AG10803 (cell line): ENCODE measurements around the gene ICOS.

Experiments used
- DNase-seq: peaks from one replicate; pipeline ENCODE4 v3.0.0; 2010; ENCODE audit warnings: low read depth
- H3K4me3 ChIP-seq: 2 replicates; pipeline ENCODE4 v1.5.1; 2011; ENCODE audit warnings: mild to moderate bottlenecking, low read length, control low read depth
- TF ChIP-seq, protein P1 (sequence below): conservative IDR thresholded peaks from 2 replicates; pipeline ENCODE4 v1.5.1; 2011; ENCODE audit warnings: mild to moderate bottlenecking, low read length, control low read depth, inconsistent platforms

Gene ICOS

DNA sequence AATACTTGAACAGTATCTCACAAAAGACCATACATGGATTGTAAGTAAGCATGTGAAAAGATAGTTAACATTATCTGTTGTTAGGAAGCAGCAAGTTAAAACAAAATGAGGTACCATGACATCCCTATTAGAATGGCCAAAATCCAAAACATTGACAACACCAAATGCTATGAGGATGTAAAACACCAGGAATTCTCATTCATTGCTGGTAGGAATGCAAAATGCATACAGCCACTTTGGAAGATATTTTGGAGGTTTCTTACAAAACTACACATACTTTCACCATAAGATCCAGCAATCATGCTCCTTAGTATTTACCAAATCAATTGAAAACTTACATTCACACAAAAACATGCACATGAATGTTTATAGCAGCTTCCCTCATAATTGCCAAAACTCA, 30.9 kb upstream of the ICOS start:
- DNase-seq = peak; percentile 71
- no peak overlapping the region for H3K4me3 ChIP-seq
- TF ChIP-seq, protein P1, sequence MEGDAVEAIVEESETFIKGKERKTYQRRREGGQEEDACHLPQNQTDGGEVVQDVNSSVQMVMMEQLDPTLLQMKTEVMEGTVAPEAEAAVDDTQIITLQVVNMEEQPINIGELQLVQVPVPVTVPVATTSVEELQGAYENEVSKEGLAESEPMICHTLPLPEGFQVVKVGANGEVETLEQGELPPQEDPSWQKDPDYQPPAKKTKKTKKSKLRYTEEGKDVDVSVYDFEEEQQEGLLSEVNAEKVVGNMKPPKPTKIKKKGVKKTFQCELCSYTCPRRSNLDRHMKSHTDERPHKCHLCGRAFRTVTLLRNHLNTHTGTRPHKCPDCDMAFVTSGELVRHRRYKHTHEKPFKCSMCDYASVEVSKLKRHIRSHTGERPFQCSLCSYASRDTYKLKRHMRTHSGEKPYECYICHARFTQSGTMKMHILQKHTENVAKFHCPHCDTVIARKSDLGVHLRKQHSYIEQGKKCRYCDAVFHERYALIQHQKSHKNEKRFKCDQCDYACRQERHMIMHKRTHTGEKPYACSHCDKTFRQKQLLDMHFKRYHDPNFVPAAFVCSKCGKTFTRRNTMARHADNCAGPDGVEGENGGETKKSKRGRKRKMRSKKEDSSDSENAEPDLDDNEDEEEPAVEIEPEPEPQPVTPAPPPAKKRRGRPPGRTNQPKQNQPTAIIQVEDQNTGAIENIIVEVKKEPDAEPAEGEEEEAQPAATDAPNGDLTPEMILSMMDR = peak; percentile 29

DNA sequence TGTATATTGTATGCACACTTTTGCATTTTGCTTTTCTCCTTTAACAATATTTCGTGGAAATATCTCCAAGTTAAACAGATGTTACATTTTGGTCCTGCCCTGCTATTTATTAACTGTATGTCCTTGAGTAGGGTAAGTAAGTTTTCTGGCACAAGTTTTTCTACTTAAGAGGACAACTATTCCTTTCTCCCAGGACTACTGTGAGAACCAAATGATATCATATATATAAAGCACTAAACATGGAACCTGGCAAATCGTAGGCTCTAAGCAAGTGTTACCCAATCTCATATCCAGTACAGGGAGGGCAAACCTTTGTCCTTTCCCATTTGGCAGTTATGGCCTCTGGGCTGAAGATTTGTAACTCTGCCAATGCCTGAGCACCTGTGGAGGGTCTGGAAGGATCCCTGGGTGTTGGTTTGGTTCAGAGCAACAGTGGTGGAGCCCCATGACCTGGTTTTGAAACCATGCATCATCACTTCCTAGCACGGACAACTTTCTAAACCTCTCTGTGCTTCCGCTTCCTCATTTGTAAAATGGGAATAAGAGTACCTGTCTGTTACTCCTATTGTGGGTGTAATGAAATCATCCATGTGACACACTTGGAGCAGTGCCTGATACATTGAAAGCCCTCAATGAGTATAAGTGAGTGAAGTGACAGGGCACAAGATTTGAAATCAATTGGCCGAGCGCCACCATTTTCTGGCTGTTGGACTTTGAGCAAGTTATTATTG, 28.3 kb upstream of the ICOS start:
- DNase-seq = no peak
- H3K4me3 ChIP-seq = no peak overlapping the region
- TF ChIP-seq, protein P1 = no peak

DNA sequence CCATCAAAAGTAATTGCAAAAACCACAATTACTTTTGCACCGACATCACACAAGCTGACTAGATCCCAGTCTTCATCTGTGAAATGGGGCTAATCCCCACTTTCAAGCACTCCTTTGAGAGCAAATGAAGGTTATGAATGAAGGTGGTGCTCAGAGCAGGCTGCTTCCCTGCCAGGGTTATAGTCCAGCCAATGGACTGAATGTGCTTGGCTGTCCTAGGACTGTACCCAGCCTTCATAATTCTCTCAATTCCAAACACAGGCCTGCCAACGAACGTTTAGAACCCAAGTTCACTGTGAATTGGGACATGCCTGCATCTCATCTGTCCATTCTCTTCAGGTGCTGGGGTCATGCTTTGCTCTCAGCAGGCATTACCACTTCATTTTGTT, 27.8 kb upstream of the ICOS start:
- TF ChIP-seq, protein P1 = no peak
- H3K4me3 ChIP-seq = no peak overlapping the region
- no peak for DNase-seq

DNA sequence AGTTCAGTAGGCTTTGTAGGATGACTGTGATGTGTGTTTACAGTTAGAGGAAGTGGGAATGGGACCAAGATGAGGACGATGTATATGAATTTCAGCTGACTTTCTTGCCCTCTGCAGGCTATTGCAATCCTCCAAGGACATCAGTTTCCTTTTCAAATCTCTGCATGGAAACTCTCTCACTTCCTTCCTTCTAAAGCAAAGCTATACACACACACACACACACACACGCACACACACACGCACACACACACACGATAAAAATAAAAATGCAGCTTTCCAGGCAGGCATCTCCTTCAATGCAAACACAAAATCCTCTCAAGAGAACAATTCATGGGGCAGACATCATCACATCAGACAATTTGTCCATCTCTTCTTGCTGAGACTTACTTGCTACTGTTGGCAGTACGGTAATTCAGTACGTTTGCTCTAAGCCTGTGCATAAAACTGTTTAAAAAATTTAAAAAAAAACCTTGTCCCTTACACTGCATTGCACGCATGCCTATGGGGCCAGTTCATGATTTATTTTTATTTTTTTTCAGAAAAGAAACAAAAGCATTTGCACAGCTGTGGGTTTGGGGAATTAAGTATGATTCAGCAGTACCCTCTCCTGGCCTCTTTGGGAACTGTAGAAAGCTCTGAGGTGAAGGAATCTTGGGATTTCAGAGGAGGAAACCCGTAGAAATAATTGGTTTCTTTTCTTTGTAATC, 27.1 kb upstream of the ICOS start:
- DNase-seq = peak; percentile 79
- TF ChIP-seq, protein P1 = peak; percentile 92
- H3K4me3 ChIP-seq = peak overlapping the region; percentile 42

DNA sequence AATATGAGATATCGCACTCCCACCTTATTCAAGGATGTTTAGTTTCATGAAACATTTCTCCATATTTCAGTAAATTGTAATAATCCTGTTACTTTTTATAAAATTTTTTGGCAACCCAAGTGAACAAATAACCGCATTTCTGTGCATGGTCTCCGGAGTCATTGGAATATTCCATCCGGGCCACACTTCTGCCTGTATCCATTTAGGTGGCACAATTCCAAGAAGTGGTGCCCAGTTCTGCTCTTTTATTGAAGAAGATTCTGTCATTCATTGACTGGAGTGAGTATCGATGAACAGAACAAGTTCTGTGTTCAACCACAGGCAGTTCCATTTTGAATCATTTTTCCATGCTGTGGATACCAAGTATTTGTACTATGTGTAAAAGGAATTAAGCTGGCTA, 26.6 kb upstream of the ICOS start:
- peak; percentile 14 for DNase-seq
- peak overlapping the region; percentile 23 for H3K4me3 ChIP-seq

DNA sequence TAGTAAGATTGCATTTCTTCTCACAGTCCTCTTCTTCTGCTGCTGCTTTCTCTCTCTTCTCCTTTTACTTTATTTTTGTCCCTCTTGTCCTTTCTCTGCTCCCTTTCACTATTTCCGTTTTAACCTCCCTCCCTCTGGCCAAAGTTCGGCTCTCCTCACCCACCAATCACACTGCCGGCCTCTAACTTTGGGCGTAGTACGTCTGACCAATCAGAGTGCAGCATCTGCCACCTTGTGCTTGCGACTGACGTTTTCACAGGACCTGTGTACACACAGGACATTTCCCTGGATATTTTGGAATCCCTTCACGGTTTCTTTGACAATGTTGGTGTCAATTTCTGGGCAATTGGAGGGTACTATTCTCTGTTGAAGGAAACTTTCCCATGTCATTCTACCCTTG, 22.6 kb upstream of the ICOS start:
- TF ChIP-seq, protein P1 = no peak
- H3K4me3 ChIP-seq = no peak overlapping the region
- DNase-seq = no peak

More for the DNA sequence above, 26.6 kb upstream of the ICOS start:
- TF ChIP-seq, protein P1 = no peak

DNA sequence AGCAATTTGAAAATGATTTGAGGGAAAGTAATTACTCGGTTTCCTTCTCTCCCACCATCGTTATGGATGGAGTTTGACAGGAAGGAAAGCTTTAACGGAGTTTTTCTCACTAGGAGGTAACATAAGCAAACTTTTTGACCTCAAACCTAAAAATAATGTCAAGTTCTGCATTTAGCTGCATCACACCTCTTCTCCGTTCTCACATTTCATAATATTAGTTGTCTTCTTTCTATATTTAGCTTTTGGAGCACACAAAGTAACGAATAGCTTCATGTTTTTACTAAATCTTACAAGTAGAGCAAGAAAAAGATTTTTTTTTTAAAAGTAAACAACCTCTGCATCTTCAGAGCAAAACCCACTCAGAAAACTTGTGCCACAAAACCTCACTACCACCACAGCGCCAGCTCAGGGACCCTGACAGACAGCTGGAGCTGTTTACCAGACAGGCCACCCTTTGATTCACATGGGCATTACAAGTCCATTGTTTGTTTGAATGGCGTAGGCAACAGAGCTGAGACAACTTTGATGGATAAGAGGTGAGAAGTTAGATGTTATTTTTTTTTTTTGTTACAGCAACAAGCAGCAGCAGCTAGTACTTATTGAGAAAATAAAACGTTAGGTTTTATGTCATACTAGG, 21.9 kb upstream of the ICOS start:
- TF ChIP-seq, protein P1 = no peak
- H3K4me3 ChIP-seq = no peak overlapping the region; the same call in 1 of the 2 replicates
- DNase-seq = peak; percentile 3
